ENCODE results near the gene FRMPD2.
"Not testable (repeated sequence)": the region's sequence is repeated elsewhere in the genome, so short reads cannot be mapped to it uniquely, and the experiment has no call there.

Gene FRMPD2

DNA sequence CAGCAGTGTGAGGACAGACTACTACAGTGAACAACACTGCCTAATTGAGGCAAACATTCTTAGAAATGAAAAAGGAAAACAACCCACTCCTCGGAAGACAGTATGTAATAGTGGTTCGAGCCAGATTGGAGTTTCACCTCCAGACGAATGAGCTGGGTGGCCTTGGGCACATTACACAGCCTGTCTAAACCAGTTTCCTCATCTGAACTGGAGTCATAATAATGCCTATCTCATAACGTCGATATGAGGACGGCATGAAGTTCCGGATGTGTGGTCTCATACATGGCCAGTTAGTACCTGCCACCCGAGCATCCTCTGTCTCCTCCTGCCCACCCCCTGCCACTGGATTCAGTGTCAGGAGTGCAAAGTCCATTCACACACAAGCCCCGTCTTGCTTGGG is 15.8 kb upstream of the FRMPD2 start:
- in situ Hi-C loops (cut with MboI; ENCODE audit: low sequenced_read_pairs): no loop called here

DNA sequence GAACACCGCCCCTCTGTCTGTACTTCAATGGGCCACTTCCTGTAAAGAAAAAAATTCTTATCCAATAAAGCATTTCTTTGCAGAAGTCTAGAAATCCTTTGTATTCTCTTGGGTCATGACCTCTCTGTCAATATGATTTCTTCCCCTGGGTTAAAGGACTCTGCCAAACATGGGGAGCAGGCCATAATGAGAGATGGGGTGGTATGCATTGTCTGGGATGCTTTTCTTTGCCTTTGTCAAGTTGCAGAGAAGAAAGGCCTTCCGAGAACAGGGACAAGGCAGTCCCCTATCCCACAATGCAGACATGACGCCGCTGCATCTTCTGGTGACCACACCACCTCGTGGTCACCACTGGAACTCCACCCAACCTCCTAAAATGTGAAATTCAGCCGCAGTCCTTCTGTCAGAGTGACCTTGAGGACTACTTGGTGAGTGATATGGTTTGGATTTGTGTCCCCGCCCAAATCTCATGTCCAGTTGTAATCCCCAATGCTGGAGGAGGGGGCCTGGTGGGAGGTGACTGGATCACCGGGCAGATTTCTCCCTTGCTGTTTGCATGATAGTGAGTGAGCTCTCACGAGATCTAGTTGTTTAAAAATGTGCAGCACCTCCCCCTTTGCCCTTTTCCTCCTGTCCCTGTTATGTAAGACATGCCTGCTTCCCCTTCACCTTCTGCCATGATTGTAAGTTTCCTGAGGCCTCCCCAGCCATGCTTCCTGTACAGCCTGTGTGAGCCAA is 15.2 kb upstream of the FRMPD2 start:
- in situ Hi-C loops (cut with MboI; ENCODE audit: low sequenced_read_pairs): no loop called here

DNA sequence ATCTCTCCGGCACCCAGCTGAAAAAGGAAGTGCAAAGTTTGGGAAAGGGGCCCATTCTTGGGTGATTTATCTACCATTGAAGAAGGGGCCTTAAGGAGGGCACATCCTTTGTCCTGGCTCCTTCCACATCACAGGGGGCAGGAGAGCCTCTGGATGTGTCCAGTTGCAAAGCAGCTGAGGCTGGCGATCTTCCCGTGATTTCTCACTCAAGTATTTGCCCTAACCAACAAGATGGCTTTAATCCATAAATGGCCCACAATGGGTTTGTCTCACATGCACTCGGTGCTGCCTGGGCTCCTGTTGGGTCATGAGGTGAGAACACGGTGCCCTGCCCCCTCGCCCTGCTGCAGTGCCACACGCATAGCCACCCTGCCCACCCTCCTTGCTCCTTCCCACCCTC is 14.2 kb upstream of the FRMPD2 start:
- in situ Hi-C loops (cut with MboI; ENCODE audit: low sequenced_read_pairs): no loop called here

DNA sequence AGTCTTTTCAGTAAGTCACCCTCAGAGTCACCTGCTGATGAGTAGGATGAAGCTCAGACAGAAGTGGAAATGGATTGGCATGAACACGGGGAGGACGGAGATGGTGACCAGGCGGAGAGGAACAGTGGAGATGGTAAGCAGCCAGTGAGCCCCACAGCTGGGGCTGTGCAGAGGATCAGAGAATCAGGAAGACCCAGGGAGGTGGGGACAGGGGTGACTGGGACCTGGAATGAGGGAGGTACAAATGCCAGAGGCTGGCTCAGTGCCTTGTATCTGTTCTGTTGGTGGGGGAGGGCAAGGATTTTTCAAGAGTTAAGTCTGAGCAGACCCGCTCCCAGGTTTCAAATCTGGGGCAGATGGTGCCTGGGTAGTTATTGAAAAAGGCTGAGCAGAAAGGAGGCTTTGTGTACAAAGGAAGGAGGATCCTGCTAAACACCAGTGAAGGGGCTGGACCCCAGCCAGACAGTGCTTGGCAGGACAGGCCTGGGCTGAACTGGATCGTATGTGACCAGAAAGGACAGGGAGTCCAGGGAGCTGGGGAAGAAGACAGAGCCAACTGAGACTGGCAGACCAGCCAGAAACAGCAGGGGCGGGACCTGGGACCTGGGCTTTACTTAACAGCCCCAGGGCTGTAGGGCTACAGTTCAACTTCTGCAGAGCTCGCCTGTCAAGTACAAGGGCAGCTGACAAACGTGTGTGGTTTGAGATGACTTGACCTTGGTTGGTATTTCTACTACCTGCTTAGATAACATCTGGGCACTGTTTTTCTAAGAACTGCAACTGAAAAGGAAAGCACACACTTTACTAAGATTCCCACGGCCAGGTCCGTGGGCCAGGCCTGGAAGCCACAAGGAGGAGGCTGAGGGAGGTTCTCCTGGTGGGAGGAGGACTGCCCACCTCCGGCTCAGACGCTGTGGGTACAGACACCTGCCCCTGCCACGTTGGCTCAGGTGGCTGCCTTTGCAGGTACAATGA is 13.2 kb upstream of the FRMPD2 start:
- in situ Hi-C loops (cut with MboI; ENCODE audit: low sequenced_read_pairs): no loop called here

DNA sequence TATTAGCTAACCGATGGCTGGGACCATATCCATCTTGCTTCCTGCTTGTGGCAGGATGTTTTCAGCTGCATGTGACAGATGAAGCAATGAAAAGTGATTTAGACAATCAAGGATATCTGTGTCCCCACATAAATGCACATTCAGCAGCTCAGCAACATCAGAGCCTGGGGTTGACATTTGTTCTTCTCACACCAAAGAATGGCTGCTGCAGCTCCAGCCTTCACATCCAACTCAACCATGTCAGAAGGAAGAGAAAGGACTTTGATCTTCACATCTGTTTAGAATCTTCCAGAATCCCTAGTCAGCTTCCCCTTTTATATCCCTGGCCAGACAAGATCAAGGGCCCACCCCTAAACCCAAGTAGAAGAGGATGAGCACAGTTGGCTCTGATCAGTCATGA is 11.9 kb upstream of the FRMPD2 start:
- in situ Hi-C loops (cut with MboI; ENCODE audit: low sequenced_read_pairs): no loop called here

DNA sequence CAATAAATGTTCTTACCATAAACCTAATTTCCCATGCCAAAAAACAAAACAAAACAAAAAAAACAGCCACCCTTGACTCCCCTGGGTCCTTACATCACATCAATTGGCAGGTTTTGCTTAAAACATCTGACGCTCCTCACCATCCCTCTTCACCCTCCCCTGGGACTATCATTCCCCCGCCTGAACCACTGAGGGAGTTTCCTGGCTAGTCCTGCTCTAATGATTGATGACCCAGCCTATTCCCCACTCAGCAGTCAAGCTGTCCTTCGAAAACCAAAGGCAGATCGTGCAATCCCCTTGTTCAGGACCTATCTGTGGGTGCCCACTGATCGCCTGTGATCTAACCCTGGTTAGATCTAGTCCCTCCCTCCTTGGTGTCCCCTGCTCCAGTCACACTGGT is 11.2 kb upstream of the FRMPD2 start:
- in situ Hi-C loops (cut with MboI; ENCODE audit: low sequenced_read_pairs): no loop called here

DNA sequence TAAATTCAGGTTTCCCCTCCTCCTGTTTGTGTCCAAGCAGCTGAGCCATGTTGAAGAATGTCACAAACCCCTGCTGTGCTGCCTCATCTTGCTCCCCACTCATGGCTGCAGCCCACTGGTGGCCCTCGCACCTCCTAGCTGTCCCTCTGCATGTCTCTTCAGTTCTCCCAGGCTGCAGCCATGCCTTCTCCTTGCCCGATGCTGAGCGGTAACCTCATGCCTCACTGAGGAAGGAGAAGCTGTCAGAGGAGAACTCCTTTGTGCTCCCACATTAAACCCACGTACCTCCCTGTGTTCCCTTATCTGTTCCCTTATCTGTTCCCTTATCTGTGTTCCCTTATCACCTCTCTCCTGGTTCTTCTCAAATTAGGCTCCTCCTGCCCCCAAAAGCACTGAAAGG is 10.3 kb upstream of the FRMPD2 start:
- in situ Hi-C loops (cut with MboI; ENCODE audit: low sequenced_read_pairs): no loop called here

DNA sequence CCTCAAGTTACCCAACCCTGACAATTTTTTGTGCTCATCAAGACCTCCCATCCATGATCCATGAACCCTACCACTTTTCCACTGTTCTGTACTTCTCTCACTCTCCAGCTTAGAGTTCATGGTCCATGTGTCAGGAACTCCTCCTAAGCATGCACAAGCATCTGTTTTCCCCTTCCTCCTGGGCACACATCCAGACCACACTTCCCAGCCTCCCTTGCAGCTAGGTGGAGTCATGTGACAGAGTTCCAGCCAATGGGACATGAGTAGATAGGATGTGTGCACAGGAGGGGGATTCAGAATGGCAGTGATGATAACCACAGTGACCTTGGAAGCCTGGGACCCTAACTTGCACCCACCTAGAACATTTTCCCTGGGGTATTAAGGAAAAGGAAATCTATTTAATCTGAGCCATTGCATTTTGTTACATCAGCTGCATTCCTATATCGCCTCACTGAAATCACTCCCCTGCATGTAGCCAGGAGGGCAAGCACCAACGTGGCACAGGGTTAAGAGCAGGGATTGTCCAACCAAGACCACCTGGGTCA is 9.6 kb upstream of the FRMPD2 start:
- in situ Hi-C loops (cut with MboI; ENCODE audit: low sequenced_read_pairs): no loop called here

DNA sequence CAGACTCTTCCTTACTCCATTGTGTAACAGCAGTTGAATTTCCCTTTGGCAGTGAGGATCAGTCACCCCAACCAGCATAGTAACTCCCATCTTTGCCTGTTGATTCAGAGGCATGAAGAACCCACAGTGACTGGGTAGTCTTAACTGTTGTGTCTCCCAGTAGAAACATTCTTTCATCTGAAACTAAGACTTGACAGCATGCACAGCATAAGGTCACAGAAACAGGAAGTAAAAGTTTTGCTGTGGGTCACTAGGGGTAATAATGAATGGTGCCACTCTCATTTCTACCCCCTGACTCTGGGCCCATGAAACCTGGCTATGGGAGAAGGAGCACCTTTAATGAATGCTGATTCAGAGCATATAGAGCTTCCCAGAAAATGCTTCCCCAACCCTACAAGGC is 8.3 kb upstream of the FRMPD2 start:
- in situ Hi-C loops (cut with MboI; ENCODE audit: low sequenced_read_pairs): no loop called here

DNA sequence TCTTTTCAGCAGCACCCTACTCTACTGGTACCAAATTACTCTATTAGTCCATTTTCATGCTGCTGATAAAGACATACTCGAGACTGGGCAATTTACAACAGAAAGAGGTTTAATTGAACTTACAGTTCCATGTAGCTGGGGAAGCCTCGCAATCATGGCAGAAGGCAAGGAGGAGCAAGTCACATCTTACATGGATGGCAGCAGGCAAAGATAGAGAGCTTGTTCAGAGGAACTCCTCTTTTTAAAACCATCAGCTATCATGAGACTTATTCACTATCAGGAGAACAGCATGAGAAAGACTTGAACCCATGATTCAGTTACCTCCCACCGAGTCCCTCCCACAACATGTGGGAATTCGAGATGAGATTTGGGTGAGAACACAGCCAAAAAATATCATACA is 7.2 kb upstream of the FRMPD2 start:
- in situ Hi-C loops (cut with MboI; ENCODE audit: low sequenced_read_pairs): not testable (repeated sequence)

DNA sequence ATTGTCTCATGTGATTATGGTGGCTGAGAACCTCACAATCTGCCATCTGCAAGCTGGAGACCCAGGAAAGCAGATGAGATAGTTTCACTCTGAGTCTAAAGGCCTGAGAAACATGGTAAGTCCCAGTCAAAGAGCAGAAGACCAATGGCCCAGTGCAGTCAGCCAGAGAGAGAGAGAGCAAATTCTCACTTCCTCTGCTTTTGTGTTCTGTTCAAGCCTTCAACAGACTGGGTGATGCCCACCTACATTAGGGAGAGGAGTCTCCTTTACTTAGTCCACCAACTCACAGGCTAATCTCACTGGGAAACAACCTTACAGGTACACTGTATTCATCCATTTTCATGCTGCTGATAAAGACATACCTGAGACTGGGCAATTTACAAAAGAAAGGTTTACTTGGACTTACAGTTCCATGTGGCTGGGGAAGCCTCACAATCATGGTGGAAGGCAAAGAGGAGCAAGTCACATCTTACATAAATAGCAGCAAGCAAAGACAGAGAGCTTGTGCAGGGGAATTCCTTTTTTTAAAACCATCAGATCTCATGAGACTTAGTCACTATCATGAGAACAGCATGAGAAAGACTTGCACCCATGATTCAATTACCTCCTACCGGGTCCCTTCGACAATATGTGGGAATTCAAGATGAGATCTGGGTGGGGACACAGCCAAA is 4.7 kb upstream of the FRMPD2 start:
- in situ Hi-C loops (cut with MboI; ENCODE audit: low sequenced_read_pairs): no loop called here

DNA sequence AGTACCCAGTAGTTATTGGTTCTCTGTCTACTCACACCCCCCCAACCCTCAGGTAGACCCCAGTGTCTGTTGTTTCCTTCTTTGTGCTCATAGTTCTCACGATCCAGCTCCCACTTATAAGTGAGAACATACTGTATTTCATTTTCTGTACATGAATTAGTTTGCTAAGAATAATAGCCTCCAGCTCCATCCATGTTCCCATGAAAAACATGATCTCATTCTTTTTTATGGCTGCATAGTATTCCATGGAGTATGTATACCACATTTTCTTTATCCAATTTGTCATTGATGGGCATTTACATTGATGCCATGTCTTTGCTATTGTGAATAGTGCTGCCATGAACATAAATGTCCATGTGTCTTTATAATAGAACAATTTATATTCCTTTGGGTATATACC is 2.6 kb upstream of the FRMPD2 start:
- in situ Hi-C loops (cut with MboI; ENCODE audit: low sequenced_read_pairs): no loop called here

DNA sequence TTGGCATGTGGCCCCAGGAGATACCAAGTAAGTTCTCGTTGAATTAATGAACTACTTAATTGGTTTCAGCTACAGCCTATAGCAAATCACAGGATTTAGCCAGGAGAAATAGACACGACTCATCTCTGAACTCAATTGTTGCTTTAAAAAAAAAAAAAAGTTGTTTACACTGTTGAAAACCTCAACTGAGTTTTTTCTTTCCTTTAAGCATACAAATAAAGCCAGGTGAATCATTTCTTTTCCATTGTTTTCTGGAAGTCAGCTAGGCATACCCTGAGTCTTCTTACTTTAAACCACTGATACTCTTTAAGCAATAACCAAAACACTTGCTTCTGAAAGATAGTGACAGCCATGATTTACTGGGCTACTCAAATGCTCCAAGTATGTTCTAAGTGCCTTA is 755 bp downstream of the FRMPD2 start:
- in situ Hi-C loops (cut with MboI; ENCODE audit: low sequenced_read_pairs): no loop called here

DNA sequence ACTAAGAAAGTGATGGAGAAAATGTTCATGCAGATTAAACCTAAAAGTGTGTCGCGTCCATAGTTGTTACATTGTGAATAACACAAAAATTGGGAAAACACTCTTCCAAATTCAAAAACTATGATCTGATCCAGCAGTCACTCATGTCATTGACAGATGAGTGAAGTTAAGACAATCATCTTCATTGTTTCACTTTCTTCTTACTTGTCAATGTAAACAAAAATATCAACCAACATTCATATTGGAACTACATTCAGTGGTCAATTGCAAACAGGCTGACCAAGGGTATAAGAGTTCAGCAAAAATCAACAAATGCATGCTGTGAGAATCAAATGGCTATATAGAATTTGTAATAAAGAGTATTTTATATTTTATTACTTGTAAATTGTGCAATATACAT is 1.8 kb downstream of the FRMPD2 start:
- in situ Hi-C loops (cut with MboI; ENCODE audit: low sequenced_read_pairs): no loop called here

DNA sequence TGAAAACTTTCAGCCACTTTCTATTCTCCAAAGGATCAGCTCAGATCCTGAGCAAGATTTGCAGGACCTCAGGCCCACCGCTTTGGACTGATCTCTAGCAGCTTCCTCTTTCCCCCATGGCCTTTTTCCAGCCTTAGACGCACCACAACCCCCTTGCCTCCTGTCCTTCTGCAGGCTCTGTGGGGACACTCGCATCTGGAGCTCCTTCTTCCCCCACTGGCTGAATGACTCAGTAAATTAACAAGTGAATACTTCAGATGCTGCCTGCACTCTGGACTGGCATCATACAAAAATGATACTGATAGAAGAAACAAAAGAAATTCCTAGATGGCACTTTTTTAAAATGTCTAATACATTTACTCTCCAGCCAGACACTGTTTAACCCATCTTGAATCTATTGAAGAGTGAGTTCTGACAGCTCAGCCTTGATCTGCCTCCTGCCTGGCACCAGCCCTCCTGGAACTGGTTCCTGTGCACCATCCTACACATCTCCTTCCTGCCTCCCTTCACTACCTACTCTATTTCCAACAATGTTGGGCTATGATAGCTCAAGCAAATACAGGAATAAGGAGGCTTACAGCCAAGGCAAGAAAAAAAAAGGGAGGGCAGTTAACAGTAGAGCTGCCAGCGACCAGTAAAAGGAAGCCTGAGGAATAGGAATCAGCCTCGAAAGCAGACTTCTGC is 3.3 kb downstream of the FRMPD2 start:
- in situ Hi-C loops (cut with MboI; ENCODE audit: low sequenced_read_pairs): no loop called here

DNA sequence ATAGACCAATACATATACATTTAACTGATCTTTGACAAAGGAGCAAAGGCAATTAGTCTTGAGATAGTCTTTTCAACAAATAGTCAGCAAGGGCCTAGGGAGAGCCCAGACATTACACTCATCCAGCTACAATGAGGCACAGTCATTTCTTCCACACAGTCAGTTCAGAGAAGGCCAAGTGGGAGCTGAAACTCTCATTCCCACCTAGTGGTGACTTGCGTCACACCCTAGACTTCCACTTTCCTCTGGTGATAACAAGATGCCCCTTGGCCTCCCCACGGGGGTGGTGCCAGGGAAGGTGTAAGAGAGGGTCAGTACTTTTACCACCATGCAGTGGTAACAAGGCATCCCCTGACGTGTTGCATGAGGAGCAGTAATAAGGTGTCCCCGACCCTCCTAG is 8.0 kb downstream of the FRMPD2 start:
- in situ Hi-C loops (cut with MboI; ENCODE audit: low sequenced_read_pairs): no loop called here

DNA sequence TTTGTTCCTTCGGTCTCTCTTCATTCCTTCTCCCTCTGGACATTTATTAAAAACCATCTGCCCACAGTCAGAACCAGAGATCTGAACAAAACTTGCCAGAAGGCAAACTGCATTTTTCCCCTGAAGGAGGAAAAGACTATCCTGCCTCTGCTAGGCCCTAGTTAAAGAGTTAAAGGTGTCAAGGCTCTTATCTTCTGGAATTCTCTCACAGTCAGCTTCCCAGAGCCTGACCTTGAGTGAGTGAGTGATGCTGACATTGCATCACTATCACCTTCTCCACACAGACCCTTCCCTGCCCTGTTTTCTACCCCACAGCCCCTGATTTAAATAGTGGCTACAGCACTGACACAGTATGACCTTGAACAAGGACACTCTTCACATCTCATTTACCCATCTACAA is 16.4 kb downstream of the FRMPD2 start:
- in situ Hi-C loops (cut with MboI; ENCODE audit: low sequenced_read_pairs): no loop called here

DNA sequence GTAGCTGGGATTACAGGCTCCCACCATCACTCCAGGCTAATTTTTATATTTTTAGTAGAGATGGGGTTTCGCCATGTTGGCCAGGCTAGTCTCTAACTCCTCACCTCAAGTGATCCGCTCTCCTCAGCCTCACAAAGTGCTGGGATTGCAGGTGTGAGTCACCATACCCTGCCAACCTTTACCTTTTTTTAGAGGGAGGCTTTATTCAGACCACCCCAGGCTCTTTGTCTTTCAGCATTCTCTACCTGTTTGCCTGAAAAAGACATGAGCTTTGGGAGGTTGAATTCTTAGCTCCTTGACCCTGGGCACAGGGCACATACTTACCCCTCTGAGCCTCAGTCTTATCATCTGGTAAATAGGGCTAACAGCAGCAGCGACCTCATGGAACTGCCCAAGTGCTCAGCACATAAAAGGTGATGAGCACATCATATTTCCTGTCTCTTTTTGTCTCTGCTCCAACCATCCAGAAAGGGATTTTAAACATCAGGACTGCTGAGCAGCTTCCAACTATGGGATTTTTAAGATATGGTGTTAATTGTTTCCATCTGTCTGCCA is 17.0 kb downstream of the FRMPD2 start:
- in situ Hi-C loops (cut with MboI; ENCODE audit: low sequenced_read_pairs): no loop called here

DNA sequence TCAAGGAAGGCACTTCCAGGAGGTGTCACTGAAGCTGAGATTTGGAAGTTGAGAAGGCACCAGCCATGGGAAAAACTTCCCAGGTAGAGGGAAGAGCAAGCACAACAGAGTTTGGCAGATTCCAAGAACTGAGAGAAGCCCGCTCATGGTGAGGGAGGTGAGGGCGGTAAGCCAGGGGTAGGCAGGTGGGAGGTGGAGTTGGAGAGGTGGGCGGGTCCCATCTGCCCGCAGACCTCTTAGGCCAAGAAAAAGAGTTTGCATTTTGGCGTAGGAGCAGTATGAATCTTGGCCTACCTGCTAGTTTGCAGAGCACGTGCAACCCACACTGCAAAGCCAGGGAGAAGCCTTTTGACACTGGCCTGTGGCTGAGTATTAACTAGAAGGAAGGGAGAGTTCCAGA is 18.8 kb downstream of the FRMPD2 start:
- in situ Hi-C loops (cut with MboI; ENCODE audit: low sequenced_read_pairs): no loop called here

DNA sequence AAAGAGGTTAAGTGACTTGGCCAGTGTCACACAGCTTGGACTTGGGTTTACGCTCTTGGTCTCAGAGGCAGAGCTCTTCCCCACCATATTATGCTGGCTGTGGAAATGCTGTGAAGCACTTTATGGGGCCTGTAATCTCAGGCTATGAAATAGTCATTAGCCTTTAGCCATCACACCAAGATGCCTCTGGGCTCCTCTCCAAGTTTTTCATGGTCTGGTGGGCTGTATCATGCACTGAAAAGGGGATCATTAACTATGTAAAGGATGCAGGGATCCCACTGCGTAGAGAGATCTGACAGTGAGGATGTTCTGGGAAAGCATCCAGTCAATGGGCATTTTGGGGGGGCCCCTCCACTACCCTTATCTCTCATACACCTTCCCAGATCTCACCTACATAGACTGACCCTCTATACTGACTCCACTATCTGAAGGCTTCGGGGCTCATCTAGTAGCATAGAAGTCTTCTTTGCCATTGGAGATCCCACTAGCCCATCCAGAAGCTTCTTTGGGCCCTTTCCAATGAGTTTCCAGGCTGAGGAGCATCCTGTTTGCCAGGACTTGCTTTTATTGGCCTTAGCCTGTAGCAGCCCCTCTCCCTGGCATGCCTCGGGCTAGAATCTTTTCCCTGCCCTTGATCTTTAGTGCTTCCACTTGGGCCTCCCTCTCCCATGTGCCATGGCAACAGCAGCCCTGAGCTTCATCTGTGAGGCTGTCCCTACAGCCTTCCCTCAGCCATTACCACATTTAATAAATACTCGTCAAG is 19.6 kb downstream of the FRMPD2 start:
- in situ Hi-C loops (cut with MboI; ENCODE audit: low sequenced_read_pairs): no loop called here
